Measurements from ENCODE around the gene CHMP2A. TPM values are rescaled to one million over a fixed set of nuclear protein-coding genes. Genes with fewer than 3 reads are reported as not detected.

The CHMP2A gene
- total RNA-seq, 2 donors from 2014 or later = 102 to 126 TPM

DNA sequence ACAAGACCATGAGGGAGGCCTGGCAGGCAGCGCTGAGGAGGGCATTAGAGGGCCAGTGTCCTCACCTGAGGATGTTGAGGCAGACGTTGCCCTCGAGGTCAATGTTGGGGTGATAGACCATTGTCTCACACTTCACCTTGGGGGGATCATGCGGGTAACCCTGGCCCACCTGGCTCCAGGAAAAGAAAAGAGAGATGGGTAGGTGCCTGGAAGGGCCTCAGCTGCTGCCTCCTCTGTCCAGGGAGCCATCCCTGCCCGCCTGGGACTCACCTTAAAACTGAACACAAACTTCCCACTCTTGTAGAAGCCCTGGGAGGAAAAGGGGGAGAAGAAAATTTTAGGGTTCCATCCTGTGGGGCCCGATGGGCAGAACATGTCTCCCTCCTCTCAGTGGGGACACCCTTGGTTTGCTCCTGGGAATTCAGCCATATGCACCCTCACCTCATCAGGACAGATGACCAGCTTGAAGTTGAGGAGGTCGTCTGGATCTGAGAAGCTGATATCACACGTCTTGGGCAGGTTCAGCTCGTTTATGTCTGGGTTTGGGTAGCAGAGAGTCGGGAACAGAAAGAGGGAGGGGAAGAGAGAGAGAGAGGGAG, 1.8 kb upstream of the CHMP2A start:
- Histone ChIP-seq H3K27me3 (replicated peaks; ENCODE audit: insufficient read depth) (no peaks in the 10 kb centered on the region), H3K4me3 (peak overlapping the region in 1 of 2 donors; percentile 81), H3K9me3 (no peaks in the 10 kb centered on the region), H3K36me3 (peaks cover 0 to 7% of the 10 kb centered on the region in 2 donors), H3K27ac (peak overlapping the region; percentile 100), H3K4me1 (replicated peaks) (peaks cover 16% of the 10 kb centered on the region)
- no peak for DNase-seq (ENCODE audit: low spot score)
- WGBS = 54% methylated on average over 10 of the region's 10 CpGs
- intact Hi-C loops (cut with DNase I) = no loop called here
- TF ChIP-seq CTCF (IDR thresholded peaks at IDR 0.05) (no peak), POLR2AphosphoS5 (IDR thresholded peaks at IDR 0.05) (no peak), POLR2A (IDR thresholded peaks at IDR 0.05) (no peak)

DNA sequence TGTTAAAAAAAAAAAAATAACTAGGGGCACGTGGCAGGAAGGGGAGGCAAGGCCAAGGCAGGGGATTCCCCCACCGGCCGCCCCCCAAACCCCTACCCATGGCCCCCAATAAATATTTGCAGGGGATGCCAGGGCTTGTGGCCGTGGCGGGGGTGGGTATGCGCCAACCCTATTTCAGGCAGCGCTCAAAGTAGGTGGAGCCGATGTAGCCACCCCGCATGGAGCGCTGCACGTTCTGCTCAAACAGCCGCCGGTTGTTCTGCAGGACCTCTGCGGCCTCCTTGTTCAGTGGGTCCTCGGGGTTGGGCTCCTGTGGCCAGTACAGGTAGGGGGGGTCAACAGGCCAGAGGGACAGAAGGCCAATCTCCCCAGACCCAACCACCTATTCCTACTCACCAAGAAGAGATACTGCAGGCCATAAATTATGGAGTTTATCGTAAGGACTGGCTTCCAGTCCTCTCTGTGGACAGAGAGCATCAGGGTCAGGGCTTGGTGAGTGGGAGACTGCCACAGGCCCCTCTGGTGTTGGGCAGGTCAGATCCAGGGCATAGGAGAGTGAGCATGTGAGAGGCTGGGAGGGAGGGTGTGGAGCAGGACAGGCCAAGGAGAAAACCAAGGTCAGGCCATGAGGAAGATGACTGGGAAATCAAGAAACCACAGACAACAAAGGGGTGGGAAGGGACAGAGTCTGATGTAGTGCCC, 1.2 kb upstream of the CHMP2A start:
- DNase-seq (ENCODE audit: low spot score) = no peak
- Histone ChIP-seq H3K27ac (peak overlapping the region; percentile 90 to 100), H3K9me3 (no peaks in the 10 kb centered on the region), H3K27me3 (replicated peaks; ENCODE audit: insufficient read depth) (no peaks in the 10 kb centered on the region), H3K4me1 (replicated peaks) (peaks cover 13% of the 10 kb centered on the region), H3K4me3 (no peak overlapping the region), H3K36me3 (peaks cover 0 to 13% of the 10 kb centered on the region in 2 donors)
- intact Hi-C loops (cut with DNase I) = no loop called here
- TF ChIP-seq POLR2AphosphoS5 (IDR thresholded peaks at IDR 0.05) = no peak
- TF ChIP-seq POLR2A (IDR thresholded peaks at IDR 0.05) = no peak
- no peak for TF ChIP-seq CTCF (IDR thresholded peaks at IDR 0.05)
- WGBS = 67% methylated on average over 16 of the region's 16 CpGs

GRCh38 chr19:58555369-58555885, 522 bp upstream of the CHMP2A start:
- TF ChIP-seq POLR2A (IDR thresholded peaks at IDR 0.05) (no peak), CTCF (IDR thresholded peaks at IDR 0.05) (no peak), POLR2AphosphoS5 (IDR thresholded peaks at IDR 0.05) (no peak)
- Histone ChIP-seq H3K4me1 (replicated peaks) (peaks cover 13% of the 10 kb centered on the region), H3K27ac (peak overlapping the region; percentile 90), H3K9me3 (no peaks in the 10 kb centered on the region), H3K4me3 (peak overlapping the region; percentile 57 to 58), H3K27me3 (replicated peaks; ENCODE audit: insufficient read depth) (no peaks in the 10 kb centered on the region), H3K36me3 (peaks cover 2 to 20% of the 10 kb centered on the region in 2 donors)
- DNase-seq (ENCODE audit: low spot score) = no peak
- intact Hi-C loops (cut with DNase I) = no loop called here
- WGBS = 56% methylated on average over 4 of the region's 4 CpGs

GRCh38 chr19:58553799-58554493, 959 bp downstream of the CHMP2A start:
- Histone ChIP-seq H3K27ac (peak overlapping the region; percentile 90), H3K27me3 (replicated peaks; ENCODE audit: insufficient read depth) (no peaks in the 10 kb centered on the region), H3K4me1 (replicated peaks) (peaks cover 11% of the 10 kb centered on the region), H3K4me3 (peak overlapping the region; percentile 57 to 58), H3K36me3 (peaks cover 16 to 35% of the 10 kb centered on the region in 2 donors), H3K9me3 (no peaks in the 10 kb centered on the region)
- WGBS = 30% methylated on average over 18 of the region's 18 CpGs
- no peak for DNase-seq (ENCODE audit: low spot score)
- intact Hi-C loops (cut with DNase I) = no loop called here
- no peak for TF ChIP-seq POLR2A (IDR thresholded peaks at IDR 0.05)
- no peak for TF ChIP-seq CTCF (IDR thresholded peaks at IDR 0.05)
- no peak for TF ChIP-seq POLR2AphosphoS5 (IDR thresholded peaks at IDR 0.05)

Measured in prostate gland (tissue), 2 donors.